Measurements from ENCODE around the gene NEK6.

The NEK6 gene

DNA sequence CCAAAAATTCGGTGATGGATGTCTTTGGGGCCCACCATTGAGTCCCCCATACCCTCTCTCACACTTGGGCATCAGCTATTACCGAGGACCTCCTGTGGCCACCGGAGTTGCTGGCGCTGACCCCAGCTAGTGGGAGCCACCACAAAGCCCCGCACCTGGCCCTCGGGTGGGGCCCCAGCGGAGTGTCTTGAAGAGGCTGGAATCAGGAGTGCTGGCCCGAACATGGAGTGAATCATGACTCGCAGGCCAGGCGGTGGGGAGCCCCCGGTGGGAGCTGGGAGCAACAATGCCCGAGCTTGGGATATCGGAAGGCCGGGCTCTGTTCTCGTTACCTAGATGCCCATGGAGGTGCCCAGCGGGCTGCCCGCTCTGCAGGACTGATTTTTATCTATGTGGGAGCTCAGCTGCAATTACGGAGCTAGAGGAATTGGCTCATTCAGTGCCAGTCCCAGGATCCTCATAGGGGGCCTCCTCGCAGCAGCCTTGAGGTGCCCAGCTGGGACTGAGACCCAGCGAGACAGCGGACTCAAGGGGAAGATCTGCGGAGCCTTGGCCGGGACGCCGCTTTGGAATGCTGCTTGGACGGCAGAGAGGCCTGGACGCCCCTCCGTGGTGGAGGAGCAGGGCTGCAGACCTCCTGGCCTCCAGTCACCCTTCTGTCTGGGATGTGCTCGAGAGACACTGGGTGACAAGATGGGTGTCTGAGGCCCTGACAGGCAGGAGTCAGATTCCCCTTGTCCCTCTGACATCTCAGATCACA lies 86.7 kb downstream of the NEK6 start:
- DNase-seq (ENCODE audit: low read depth): no peak
- TF ChIP-seq, protein P1, sequence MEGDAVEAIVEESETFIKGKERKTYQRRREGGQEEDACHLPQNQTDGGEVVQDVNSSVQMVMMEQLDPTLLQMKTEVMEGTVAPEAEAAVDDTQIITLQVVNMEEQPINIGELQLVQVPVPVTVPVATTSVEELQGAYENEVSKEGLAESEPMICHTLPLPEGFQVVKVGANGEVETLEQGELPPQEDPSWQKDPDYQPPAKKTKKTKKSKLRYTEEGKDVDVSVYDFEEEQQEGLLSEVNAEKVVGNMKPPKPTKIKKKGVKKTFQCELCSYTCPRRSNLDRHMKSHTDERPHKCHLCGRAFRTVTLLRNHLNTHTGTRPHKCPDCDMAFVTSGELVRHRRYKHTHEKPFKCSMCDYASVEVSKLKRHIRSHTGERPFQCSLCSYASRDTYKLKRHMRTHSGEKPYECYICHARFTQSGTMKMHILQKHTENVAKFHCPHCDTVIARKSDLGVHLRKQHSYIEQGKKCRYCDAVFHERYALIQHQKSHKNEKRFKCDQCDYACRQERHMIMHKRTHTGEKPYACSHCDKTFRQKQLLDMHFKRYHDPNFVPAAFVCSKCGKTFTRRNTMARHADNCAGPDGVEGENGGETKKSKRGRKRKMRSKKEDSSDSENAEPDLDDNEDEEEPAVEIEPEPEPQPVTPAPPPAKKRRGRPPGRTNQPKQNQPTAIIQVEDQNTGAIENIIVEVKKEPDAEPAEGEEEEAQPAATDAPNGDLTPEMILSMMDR (IDR thresholded peaks at IDR 0.05; ENCODE audit: insufficient read depth, low read depth, low read length, missing control alignments): no peak
- H3K4me3 ChIP-seq (ENCODE audit: low read depth, low read length): no peak overlapping the region

DNA sequence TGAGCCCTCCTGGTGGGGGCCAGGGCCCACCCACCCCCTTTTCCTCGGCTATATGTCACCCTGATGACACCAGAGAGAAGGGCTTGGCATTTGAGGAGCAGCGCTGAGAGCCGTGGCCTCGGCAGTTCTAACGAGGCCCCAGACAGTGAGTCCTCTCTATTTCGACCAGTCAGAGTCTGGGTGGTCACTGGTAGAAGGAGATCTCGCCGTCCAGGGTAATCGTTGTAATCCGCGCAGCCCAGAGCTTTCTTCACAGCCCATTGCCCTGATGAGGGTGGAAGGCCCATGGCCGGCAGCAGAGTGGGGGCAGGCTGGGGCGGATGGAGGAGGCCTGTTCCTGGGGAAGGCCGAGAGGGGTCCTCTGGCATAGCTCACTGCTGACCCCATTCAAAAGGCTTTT lies 87.3 kb downstream of the NEK6 start:
- no peak overlapping the region for H3K4me3 ChIP-seq (ENCODE audit: low read depth, low read length)
- TF ChIP-seq, protein P1 (IDR thresholded peaks at IDR 0.05; ENCODE audit: insufficient read depth, low read depth, low read length, missing control alignments): no peak
- DNase-seq (ENCODE audit: low read depth): no peak

DNA sequence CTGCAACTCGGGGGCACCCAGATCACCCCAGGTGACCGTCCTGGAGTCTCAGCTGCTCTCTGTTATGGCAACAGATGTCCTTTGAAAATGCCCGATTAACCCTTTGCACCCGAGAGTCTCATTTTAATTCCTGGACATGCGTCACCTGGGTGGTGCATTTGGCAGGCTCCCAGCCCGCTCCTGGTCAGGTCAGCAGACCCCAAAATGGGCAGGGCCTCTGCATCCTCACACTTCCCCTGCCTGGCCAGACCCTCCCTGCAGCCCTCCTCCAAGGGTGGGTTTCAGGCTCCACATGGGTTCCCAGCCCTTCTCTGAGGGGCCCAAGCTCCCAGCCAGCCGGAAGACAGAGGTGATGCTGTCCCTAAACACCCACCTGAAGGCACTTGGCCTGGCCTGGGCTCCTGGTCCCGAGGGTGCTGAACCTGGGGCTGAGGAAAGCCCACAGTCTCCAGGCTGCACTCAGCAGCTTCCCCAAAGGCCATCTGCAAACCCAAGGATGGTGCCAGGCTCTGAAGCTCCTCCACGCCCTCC lies 88.1 kb downstream of the NEK6 start:
- no peak for DNase-seq (ENCODE audit: low read depth)
- no peak overlapping the region for H3K4me3 ChIP-seq (ENCODE audit: low read depth, low read length)
- TF ChIP-seq, protein P1 (IDR thresholded peaks at IDR 0.05; ENCODE audit: insufficient read depth, low read depth, low read length, missing control alignments): no peak

DNA sequence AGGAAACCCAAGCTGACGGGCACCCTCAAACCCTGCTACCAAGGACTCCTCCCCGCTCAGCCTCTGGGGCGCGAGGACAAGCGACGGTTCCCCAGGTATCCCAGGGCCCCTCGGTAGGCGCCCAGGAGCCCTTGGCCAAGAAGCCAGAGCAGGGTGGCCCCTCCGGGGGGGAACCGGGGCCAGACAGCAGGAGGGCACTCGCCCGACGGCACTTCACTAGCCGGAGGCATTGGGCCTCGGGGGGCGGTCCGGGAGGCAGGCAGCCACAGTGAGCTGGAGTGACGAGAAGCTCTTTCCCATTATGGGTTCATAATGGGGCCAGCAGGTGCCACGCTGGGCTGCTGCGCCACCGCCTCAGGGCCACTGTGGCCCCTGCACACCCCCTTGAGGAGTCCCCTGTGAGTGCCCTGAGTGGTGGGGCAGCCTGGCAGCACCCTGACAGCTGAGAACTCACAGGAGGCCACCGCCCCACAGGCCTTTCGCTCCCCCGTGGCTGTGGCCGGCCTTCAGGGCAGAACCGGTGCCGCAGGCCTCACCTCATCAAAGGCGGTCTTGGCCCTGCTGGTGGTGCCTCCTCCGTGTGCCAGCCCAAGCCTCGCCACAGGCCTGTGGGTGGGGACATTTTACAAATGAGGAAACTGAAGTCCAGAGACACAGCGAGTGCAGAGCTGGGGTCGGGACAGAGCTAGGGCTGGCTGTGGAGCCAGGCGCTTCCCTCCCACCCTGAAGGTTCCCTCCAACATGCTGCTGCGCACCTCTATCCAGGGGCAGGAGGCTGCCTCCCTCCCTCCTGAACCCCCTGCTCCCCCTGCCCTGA lies 88.8 kb downstream of the NEK6 start:
- no peak for DNase-seq (ENCODE audit: low read depth)
- TF ChIP-seq, protein P1 (IDR thresholded peaks at IDR 0.05; ENCODE audit: insufficient read depth, low read depth, low read length, missing control alignments): no peak
- no peak overlapping the region for H3K4me3 ChIP-seq (ENCODE audit: low read depth, low read length)

DNA sequence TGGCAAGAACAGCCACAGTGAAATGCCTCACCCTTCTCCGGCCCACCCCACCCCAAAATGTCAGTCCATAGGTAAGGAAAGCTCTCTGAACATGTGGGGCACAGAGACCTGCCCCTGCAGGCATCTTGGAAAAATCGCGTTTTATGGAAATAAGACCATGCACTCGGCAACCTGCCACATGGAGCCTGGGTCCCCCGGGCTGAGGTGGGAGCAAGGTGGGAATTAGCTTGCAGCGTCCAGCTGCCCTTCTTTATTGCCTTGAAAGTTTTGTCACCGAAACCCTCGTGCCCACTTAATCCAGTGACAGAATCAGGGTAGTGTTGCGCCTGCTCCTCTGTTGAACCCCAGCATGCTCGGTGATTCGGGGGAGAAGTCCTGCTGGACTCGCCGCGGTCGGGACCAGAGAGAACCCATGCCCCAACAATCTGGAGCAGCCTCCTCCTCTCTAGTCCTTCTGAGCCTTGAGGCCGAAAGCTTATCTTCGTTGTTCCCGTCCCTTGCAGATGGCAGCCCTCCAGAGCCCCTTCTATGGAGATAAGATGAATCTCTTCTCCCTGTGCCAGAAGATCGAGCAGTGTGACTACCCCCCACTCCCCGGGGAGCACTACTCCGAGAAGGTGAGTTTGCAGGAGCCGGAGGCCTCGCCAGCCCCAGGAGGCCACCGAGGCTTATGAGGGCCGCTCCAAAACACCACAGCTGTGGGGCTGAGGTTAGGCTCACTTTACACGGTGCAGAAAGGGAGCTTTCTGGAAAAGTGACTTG lies 89.6 kb downstream of the NEK6 start:
- TF ChIP-seq, protein P1 (IDR thresholded peaks at IDR 0.05; ENCODE audit: insufficient read depth, low read depth, low read length, missing control alignments): no peak

DNA sequence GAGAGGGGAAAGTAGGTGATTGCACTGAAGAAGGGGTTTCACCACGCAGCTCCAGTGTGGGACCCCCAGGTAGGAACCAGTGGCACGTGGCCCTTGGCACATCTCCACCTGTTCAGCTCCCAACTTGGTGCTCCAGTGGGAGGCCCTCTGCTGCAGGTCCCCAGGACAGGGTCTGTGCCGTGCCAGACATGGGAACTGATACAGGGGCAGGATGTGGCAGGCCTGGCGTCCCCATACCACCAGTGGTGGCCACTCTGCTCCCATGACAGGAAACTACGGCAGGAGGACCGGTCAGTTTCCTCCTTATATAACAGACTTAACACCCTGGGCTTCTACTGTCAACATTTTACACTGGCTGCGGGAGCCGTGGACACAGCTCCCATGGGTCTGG lies 90.2 kb downstream of the NEK6 start:
- TF ChIP-seq, protein P1 (IDR thresholded peaks at IDR 0.05; ENCODE audit: insufficient read depth, low read depth, low read length, missing control alignments): no peak
- DNase-seq (ENCODE audit: low read depth): peak; percentile 3
- H3K4me3 ChIP-seq (ENCODE audit: low read depth, low read length): no peak overlapping the region

More for the DNA sequence above, 89.6 kb downstream of the NEK6 start:
- DNase-seq (ENCODE audit: low read depth): no peak
- H3K4me3 ChIP-seq (ENCODE audit: low read depth, low read length): no peak overlapping the region

Measured in GM12865 (cell line).